HG03442 (cell line): ENCODE results near the gene MARS2.
"Not testable (repeated sequence)": the region's sequence is repeated elsewhere in the genome, so short reads cannot be mapped to it uniquely, and the experiment has no call there.

Experiments
- ATAC-seq: cut with Tn5 transposase; IDR thresholded peaks from one replicate; pipeline ENCODE4 v1.9.1; 2021; ENCODE audit warnings: mild to moderate bottlenecking, moderate library complexity; ENCODE audit not compliant: unreplicated experiment

MARS2 gene

DNA sequence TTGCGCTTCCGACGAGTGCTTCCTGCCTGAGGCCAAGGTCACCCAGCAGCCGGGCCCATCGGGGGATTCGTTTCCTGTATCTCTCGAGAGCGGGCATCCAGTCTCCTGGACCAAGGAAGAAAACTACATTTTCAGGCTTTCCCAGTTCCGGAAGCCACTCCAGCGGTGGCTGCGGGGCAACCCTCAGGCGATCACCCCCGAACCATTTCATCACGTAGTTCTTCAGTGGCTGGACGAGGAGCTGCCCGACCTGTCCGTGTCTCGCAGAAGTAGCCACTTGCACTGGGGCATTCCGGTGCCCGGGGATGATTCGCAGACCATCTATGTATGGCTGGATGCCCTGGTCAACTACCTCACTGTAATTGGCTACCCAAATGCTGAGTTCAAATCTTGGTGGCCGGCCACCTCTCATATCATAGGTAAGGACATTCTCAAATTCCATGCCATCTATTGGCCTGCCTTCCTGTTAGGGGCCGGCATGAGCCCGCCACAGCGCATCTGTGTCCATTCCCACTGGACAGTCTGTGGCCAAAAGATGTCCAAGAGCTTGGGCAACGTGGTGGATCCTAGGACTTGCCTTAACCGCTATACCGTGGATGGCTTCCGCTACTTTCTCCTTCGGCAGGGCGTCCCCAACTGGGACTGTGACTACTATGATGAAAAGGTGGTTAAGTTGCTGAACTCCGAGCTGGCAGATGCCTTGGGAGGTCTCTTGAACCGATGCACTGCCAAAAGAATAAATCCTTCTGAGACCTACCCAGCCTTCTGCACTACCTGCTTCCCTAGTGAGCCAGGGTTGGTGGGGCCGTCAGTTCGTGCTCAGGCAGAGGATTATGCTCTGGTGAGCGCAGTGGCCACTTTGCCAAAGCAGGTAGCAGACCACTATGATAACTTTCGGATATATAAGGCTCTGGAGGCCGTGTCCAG lies 1.0 kb downstream of the MARS2 start:
- no peak for ATAC-seq

- ATAC-seq = no peak
Observed at GRCh38 chr2:197706839-197707207, 1.7 kb downstream of the MARS2 start.

DNA sequence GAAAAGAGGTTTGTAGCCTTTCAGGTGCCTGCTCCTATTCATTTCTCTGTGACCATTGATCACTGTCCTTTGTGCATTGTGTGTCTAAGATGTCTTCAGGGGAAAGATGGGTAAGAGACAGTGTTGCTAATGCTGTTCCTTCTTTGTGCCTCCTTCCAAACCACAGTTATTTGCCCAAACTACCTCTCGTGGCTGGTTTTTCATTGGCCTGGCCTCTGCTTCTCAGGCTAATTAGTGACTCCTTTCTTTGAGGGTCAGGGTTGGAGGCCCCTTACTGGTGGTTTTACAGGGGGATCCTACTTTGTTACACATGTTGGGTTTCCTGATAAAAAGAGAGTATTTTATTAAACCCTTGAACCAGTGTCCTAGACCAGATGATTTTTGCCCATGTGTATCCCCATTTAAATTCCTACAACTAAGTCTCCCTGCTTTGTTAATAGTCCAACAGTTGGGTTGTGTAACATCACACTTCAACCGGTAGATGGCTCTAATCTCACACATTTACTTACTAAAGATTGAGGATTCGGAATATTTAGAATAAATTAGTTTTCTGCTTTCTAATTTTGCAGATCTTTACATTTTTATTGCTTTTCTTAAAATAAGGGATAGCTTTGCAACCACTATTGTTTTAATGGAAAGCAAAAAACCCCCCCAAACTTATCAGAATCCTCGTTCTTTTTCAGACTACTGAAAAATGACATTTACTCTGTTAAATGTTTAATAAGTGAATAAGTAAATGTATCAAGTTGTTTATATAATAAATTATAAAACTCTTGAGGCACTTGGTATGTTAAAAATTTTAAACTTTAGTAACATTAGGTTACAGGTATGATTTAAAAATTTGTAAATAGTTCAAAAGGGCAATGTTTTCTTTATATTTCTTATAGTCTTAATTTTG lies 2.4 kb downstream of the MARS2 start:
- no peak for ATAC-seq

DNA sequence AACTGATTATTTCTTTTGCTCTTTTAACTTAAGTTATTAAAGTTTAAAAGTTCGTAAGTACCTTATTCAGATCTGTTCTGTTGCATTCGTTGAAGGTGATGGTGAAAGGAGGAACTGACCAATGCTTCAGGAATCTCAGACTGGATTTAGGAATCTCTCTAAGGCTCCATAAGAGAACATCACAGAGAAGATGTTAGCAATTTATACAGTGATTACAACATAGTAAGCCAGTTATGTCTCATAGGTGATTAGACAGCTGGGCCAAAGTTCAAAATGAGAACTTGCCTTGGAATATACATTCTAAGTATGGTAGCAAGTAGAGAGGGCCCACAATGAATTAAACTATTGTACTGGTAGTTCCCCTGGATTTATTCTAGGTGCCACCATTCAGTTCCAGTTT lies 3.2 kb downstream of the MARS2 start:
- no peak for ATAC-seq

GRCh38 chr2:197709140-197709539 lies 4.0 kb downstream of the MARS2 start:
- ATAC-seq = not testable (repeated sequence)

- peak; percentile 87 for ATAC-seq
Observed at GRCh38 chr2:197710424-197711042, 5.4 kb downstream of the MARS2 start.

DNA sequence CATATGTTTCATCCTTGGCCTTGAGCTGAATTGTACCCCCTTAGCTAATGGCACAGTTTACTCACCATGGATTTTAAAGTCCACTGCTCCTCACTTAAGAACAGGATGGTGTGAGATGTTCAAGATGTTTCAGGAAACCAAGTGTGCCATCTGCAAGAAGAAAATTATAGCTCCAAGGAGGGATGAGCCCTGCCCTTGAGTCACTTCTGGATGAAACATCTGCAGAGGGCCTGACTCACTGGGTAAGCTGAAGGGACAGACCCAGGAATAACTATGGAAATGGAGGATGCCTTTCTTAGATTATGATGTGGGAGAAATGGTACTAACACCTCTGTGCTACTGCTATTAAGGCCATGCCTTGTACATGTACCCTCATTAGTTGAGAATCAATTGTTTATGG lies 6.4 kb downstream of the MARS2 start:
- no peak for ATAC-seq

- no peak for ATAC-seq
Observed at GRCh38 chr2:197713271-197713670, 8.1 kb downstream of the MARS2 start.

GRCh38 chr2:197717863-197718262 lies 12.7 kb downstream of the MARS2 start:
- no peak for ATAC-seq

DNA sequence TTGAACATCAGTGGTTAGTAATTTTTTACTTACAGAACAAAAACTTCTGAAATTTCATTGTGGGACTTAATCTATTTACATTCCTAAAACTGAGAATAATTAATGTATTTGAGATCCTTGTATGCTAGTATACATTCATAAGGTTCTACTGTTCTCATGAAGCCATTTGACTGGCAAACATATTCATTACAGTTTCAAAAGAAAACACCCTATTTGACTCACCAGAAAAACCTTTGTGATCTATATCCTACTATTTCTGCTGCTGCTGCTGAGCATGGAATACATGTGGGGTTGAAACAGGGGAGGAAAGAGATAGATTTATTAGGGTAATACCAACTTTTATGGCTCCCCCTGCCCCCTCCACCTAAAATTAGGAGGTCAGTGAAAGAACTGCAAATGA lies 21.8 kb downstream of the MARS2 start:
- no peak for ATAC-seq

- ATAC-seq = not testable (repeated sequence)
Observed at GRCh38 chr2:197728555-197729544, 23.7 kb downstream of the MARS2 start.

GRCh38 chr2:197740200-197740599 lies 35.0 kb downstream of the MARS2 start:
- ATAC-seq = no peak
